HepG2 (cell line): Measurements from ENCODE around the gene DDR2. TPM values are rescaled to one million over a fixed set of nuclear protein-coding genes. Genes with fewer than 3 reads are reported as not detected.

Experiments used
- ATAC-seq: fragments of 200-7000 bp; cut with Tn5 transposase; 3 replicates; pipeline ENCODE4 v1.9.1; 2020; ENCODE audit warnings: mild to moderate bottlenecking, moderate library complexity
- BruUV-seq: library from RNA; stranded (reverse); fragments of 400-500 nt; replicated peaks from 2 replicates; lab custom pipeline; 2021; lab: Mats Ljungman, UMichigan
- CTCF ChIA-PET: fragments of 300-600 bp; formaldehyde crosslinking; extraction: SDS; loops from one replicate; lab custom pipeline; 2021; ENCODE audit warnings: low total read pairs, inconsistent platforms, low intra/inter-chr PET ratio; lab: Yijun Ruan, JAX
- POLR2A ChIA-PET: fragments of 350-600 bp; sonication (Branson Sonifier 250); formaldehyde crosslinking; loops from one replicate; lab custom pipeline; 2020; ENCODE audit warnings: antibody characterized with exemption, inconsistent platforms; lab: Yijun Ruan, JAX
- DNase-seq: peaks from one replicate; pipeline ENCODE4 v3.0.0-alpha.2; 2015; ENCODE audit warnings: low spot score
- FAIRE-seq: peaks from 3 replicates; lab custom pipeline; 2011; peaks lifted over from hg19 to GRCh38; lab: Jason Lieb, UNC
- H2AFZ ChIP-seq: one replicate; pipeline ENCODE4 v1.6.1; 2011; ENCODE audit warnings: low read length, inconsistent platforms
- H3K27ac ChIP-seq: fragments of 300-600 bp; 3 replicates; pipeline ENCODE4 v1.8.0; 2011; ENCODE audit warnings: mixed run types, mild to moderate bottlenecking, mixed read lengths, low read length, inconsistent platforms; ENCODE audit not compliant: insufficient read depth; ENCODE audit errors: extremely low read length
- H3K27me3 ChIP-seq, 2 experiments: fragments of 200-600 bp in 1 of 2; 2 replicates in 1 of 2; 3 replicates in 1 of 2; pipeline versions ENCODE4 v1.6.0 to v1.8.0; 2011; ENCODE audit warnings: low read length in 2 of 2, mild to moderate bottlenecking in 2 of 2, moderate library complexity in 2 of 2, inconsistent platforms in 1 of 2; ENCODE audit not compliant: insufficient read depth in 2 of 2, control insufficient read depth in 1 of 2
- H3K36me3 ChIP-seq, 2 experiments: fragments of 200-600 bp in 1 of 2; replicated peaks in 1 of 2; 2 replicates in 1 of 2; 3 replicates in 1 of 2; pipeline versions ENCODE4 v1.5.1 to v1.8.0; 2011; ENCODE audit warnings: low read length in 2 of 2, inconsistent platforms in 1 of 2; ENCODE audit not compliant: insufficient read depth in 2 of 2, control insufficient read depth in 1 of 2
- H3K4me1 ChIP-seq: 2 replicates; pipeline ENCODE4 v1.5.1; 2012; ENCODE audit warnings: low read length, inconsistent platforms; ENCODE audit not compliant: insufficient read depth
- H3K4me2 ChIP-seq: 2 replicates; pipeline ENCODE4 v1.6.0; 2011; ENCODE audit warnings: low read depth, low read length, inconsistent platforms
- H3K4me3 ChIP-seq, 3 experiments: fragments of 200-600 bp in 1 of 3; sonication (generic), shearing (Covaris generic) in 1 of 3; replicated peaks in 1 of 3; 2 replicates each; pipeline ENCODE4 v1.5.1; 2011 to 2016; ENCODE audit warnings: low read length in 3 of 3, inconsistent platforms in 2 of 3, low read depth in 2 of 3, mild to moderate bottlenecking in 2 of 3, control low read depth in 1 of 3, mixed read lengths in 1 of 3; ENCODE audit not compliant: insufficient read depth in 1 of 3
- H3K79me2 ChIP-seq: one replicate; pipeline ENCODE4 v1.6.1; 2011; ENCODE audit warnings: low read length, inconsistent platforms; ENCODE audit not compliant: insufficient read depth
- H3K9ac ChIP-seq: 2 replicates; pipeline ENCODE4 v1.6.0; 2011; ENCODE audit warnings: mild to moderate bottlenecking, low read depth, low read length, inconsistent platforms; ENCODE audit not compliant: insufficient read depth
- H3K9me3 ChIP-seq: 2 replicates; pipeline ENCODE4 v1.5.1; 2012; ENCODE audit warnings: mild to moderate bottlenecking, low read length
- H4K20me1 ChIP-seq: 2 replicates; pipeline ENCODE4 v1.6.0; 2011; ENCODE audit warnings: inconsistent platforms, mild to moderate bottlenecking, low read length, moderate library complexity; ENCODE audit not compliant: insufficient read depth
- DR1 ChIP-seq: sonication (generic); formaldehyde crosslinking; IDR thresholded peaks from 2 replicates; pipeline ENCODE4 v1.8.0; 2021; ENCODE audit warnings: mild to moderate bottlenecking, missing genetic modification reagents, inconsistent platforms
- HDAC2 ChIP-seq: sonication (generic); formaldehyde crosslinking; IDR thresholded peaks from 2 replicates; pipeline ENCODE4 v1.4.0; 2020; ENCODE audit warnings: missing genetic modification reagents
- MXI1 ChIP-seq: IDR thresholded peaks from 3 replicates; pipeline ENCODE4 v1.6.1; 2012; ENCODE audit warnings: low read depth, low read length, inconsistent platforms, borderline replicate concordance
- PREB ChIP-seq: sonication (generic); formaldehyde crosslinking; IDR thresholded peaks from 2 replicates; pipeline ENCODE4 v1.4.0; 2020; ENCODE audit warnings: missing genetic modification reagents
- ZFAT ChIP-seq: sonication (generic); formaldehyde crosslinking; conservative IDR thresholded peaks from 2 replicates; pipeline ENCODE4 v1.8.1; 2023; ENCODE audit warnings: missing genetic modification reagents, inconsistent platforms
- ZNF30 ChIP-seq: sonication (generic); formaldehyde crosslinking; IDR thresholded peaks from 2 replicates; pipeline ENCODE4 v1.5.0; 2020; ENCODE audit warnings: mild to moderate bottlenecking, missing genetic modification reagents
- ZNF607 ChIP-seq: sonication (generic); formaldehyde crosslinking; IDR thresholded peaks from 2 replicates; pipeline ENCODE4 v1.5.1; 2020; ENCODE audit warnings: missing genetic modification reagents, mild to moderate bottlenecking, borderline replicate concordance
- WGBS: methylation state at CpG from one replicate; pipeline ENCODE4 v1.1.6; 2017; ENCODE audit warnings: low lambda C conversion rate; 5-methylcytosine and 5-hydroxymethylcytosine counted together
- in situ Hi-C: cut with HindIII; loops from 2 replicates; pipeline ENCODE4 v1.10.0; 2017; ENCODE audit warnings: low pct_unique_long_range_greater_than_20kb; ENCODE audit not compliant: extremely low pct_ligation_motif_present
- intact Hi-C: fragments of 100-400 bp; cut with micrococcal nuclease; formaldehyde crosslinking; loops from one replicate; pipeline ENCODE4 v1.10.0; 2022; ENCODE audit not compliant: unreplicated experiment
- polyA plus RNA-seq, 8 experiments: library from polyadenylated mRNA; depleted of rRNA in 3 of 8; stranded (reverse) in 7 of 8; unstranded in 1 of 8; fragments of >200 nt; fragmentation: Illumina TruSeq in 4 of 8; extraction: Trizol in 4 of 8; gene quantifications; 2 replicates each; pipeline versions ENCODE4 v1.2.1 to v1.2.3, GENCODE V29; 2011 to 2016; ENCODE audit warnings: low read depth in 4 of 8, missing spikeins in 1 of 8, mixed read lengths in 1 of 8; ENCODE audit not compliant: insufficient read depth in 1 of 8
- total RNA-seq, 5 experiments: library from RNA; depleted of rRNA; stranded (reverse); fragments of >200 nt; fragmentation: Illumina TruSeq; extraction: Trizol; gene quantifications; 2 replicates each; pipeline ENCODE4 v1.2.3, GENCODE V29; 2016; ENCODE audit warnings: low read depth in 1 of 5

The DDR2 gene
- total and polyA plus RNA-seq, 2 of the 13 experiments (the other 11 are each of a cell fraction or from before 2014, with no cell fraction given), result 0.36 to 0.38 TPM

GRCh38 chr1:162676750-162677149 lies 44.5 kb downstream of the DDR2 start:
- no peak overlapping the region for H3K4me3 ChIP-seq
- no peaks in the 10 kb centered on the region for H3K9me3 ChIP-seq
- no peak for DNase-seq
- H2AFZ ChIP-seq, result no peak overlapping the region
- no peaks in the 10 kb centered on the region for H3K79me2 ChIP-seq
- in situ Hi-C loops, result no loop called here
- no peaks in the 10 kb centered on the region for H4K20me1 ChIP-seq
- ATAC-seq, result no peak
- H3K36me3 ChIP-seq, result no peaks in the 10 kb centered on the region
- H3K4me1 ChIP-seq, result peaks cover 31% of the 10 kb centered on the region
- POLR2A ChIA-PET, result no interaction called here
- no peak overlapping the region for H3K27ac ChIP-seq
- no peaks in the 10 kb centered on the region for H3K27me3 ChIP-seq
- 88% methylated on average over 7 of the region's 7 CpGs for WGBS
- BruUV-seq, result no TSS peak
- no peak overlapping the region for H3K4me2 ChIP-seq
- H3K9ac ChIP-seq, result no peak overlapping the region
- CTCF ChIA-PET, result no interaction called here
- intact Hi-C loops, result no loop called here
- TF ChIP-seq ZFAT (CRISPR knock-in tag), result no peak
- no peak for TF ChIP-seq HDAC2 (CRISPR knock-in tag)
- no peak for TF ChIP-seq MXI1
- no peak for FAIRE-seq

GRCh38 chr1:162677607-162678371 lies 45.5 kb downstream of the DDR2 start:
- FAIRE-seq, result no peak
- TF ChIP-seq ZNF607, result no peak
- no peak for TF ChIP-seq PREB (CRISPR knock-in tag)
- no peak for TF ChIP-seq DR1
- no peak for TF ChIP-seq ZNF30 (CRISPR knock-in tag)
- peaks cover 41% of the 10 kb centered on the region for H3K4me1 ChIP-seq
- in situ Hi-C loops, result no loop called here
- no peak overlapping the region for H3K4me3 ChIP-seq
- 65% methylated on average over 4 of the region's 4 CpGs for WGBS
- no peaks in the 10 kb centered on the region for H3K9me3 ChIP-seq
- H3K27ac ChIP-seq, result no peak overlapping the region
- DNase-seq, result no peak
- ChIA-PET CTCF (no interaction called here), POLR2A (no interaction called here)
- no peak for ATAC-seq
- BruUV-seq, result no TSS peak
- intact Hi-C loops, result no loop called here
- no peak overlapping the region for H3K4me2 ChIP-seq
- H2AFZ ChIP-seq, result no peak overlapping the region
- H3K27me3 ChIP-seq, result no peaks in the 10 kb centered on the region
- H3K79me2 ChIP-seq, result no peaks in the 10 kb centered on the region
- no peaks in the 10 kb centered on the region for H4K20me1 ChIP-seq
- H3K36me3 ChIP-seq, result no peaks in the 10 kb centered on the region
- no peak overlapping the region for H3K9ac ChIP-seq
